CD14-positive monocyte (primary cell): ENCODE data around the gene GOSR2. TPM values are rescaled to one million over a fixed set of nuclear protein-coding genes. Genes with fewer than 3 reads are reported as not detected.

ENCODE experiments used
- DNase-seq, 3 donors: peaks; one replicate each; pipeline ENCODE4 v3.0.0-alpha.2; 2011 to 2022
- H2AFZ ChIP-seq: 2 replicates; pipeline ENCODE4 v1.6.0; 2012; ENCODE audit warnings: mild to moderate bottlenecking, low read depth, low read length, inconsistent platforms; ENCODE audit not compliant: insufficient read depth, poor library complexity, severe bottlenecking
- H3K27ac ChIP-seq, 2 donors: 1 replicate in 1 of 2; 2 replicates in 1 of 2; pipeline ENCODE4 v1.5.1; 2012 to 2013; ENCODE audit warnings: low read length in 2 of 2, control low read depth in 1 of 2, inconsistent platforms in 1 of 2, low read depth in 1 of 2, mild to moderate bottlenecking in 1 of 2
- H3K27me3 ChIP-seq, 2 donors: one replicate each; pipeline versions ENCODE4 v1.6.0 to v1.6.1; 2011 to 2013; ENCODE audit warnings: low read length in 2 of 2; ENCODE audit not compliant: control insufficient read depth in 2 of 2, insufficient read depth in 2 of 2
- H3K36me3 ChIP-seq, 2 donors: replicated peaks in 1 of 2; 1 replicate in 1 of 2; 2 replicates in 1 of 2; pipeline versions ENCODE4 v1.5.1 to v1.6.1; 2012 to 2013; ENCODE audit warnings: low read length in 2 of 2, control low read depth in 1 of 2, inconsistent platforms in 1 of 2, mild to moderate bottlenecking in 1 of 2; ENCODE audit not compliant: insufficient read depth in 2 of 2, control insufficient read depth in 1 of 2
- H3K4me1 ChIP-seq, 2 donors: 1 replicate in 1 of 2; 2 replicates in 1 of 2; pipeline versions ENCODE4 v1.5.1 to v1.6.1; 2012 to 2013; ENCODE audit warnings: low read length in 2 of 2, control low read depth in 1 of 2, inconsistent platforms in 1 of 2, mild to moderate bottlenecking in 1 of 2, moderate library complexity in 1 of 2; ENCODE audit not compliant: insufficient read depth in 2 of 2, control insufficient read depth in 1 of 2
- H3K4me2 ChIP-seq: replicated peaks from 2 replicates; pipeline ENCODE3; 2012; ENCODE audit warnings: low read length, moderate library complexity, mild to moderate bottlenecking; ENCODE audit not compliant: poor library complexity, severe bottlenecking; ENCODE audit errors: extremely low read depth
- H3K4me3 ChIP-seq, 3 experiments: fragments of 200-600 bp in 1 of 3; sonication (generic) in 1 of 3; replicated peaks in 1 of 3; 1 replicate in 2 of 3; 2 replicates in 1 of 3; pipeline ENCODE4 v1.5.1; 2011 to 2013; ENCODE audit warnings: low read length in 3 of 3, mild to moderate bottlenecking in 3 of 3, control low read depth in 2 of 3, low read depth in 2 of 3, inconsistent platforms in 1 of 3, moderate library complexity in 1 of 3
- H3K79me2 ChIP-seq: 2 replicates; pipeline ENCODE4 v1.6.0; 2012; ENCODE audit warnings: mild to moderate bottlenecking, control low read depth, inconsistent platforms, low read length, moderate library complexity; ENCODE audit not compliant: insufficient read depth
- H3K9ac ChIP-seq: 2 replicates; pipeline ENCODE4 v1.6.0; 2017; ENCODE audit warnings: low read length, mild to moderate bottlenecking; ENCODE audit not compliant: insufficient read depth, poor library complexity, severe bottlenecking
- H3K9me3 ChIP-seq, 2 donors: replicated peaks in 1 of 2; 1 replicate in 1 of 2; 2 replicates in 1 of 2; pipeline versions ENCODE4 v1.5.1 to v1.6.1; 2012 to 2013; ENCODE audit warnings: low read length in 2 of 2, control low read depth in 1 of 2; ENCODE audit not compliant: control insufficient read depth in 1 of 2, insufficient read depth in 1 of 2
- H4K20me1 ChIP-seq: 2 replicates; pipeline ENCODE4 v1.6.0; 2012; ENCODE audit warnings: mild to moderate bottlenecking, low read length, control low read depth, moderate library complexity; ENCODE audit not compliant: insufficient read depth
- H3K27ac Mint-ChIP-seq, 7 donors: one replicate each; pipeline ENCODE4 v1.8.0; 2020; ENCODE audit warnings: mild to moderate bottlenecking in 7 of 7, mixed read lengths in 7 of 7, moderate library complexity in 6 of 7, inconsistent platforms in 2 of 7
- H3K27me3 Mint-ChIP-seq, 3 donors: one replicate each; pipeline ENCODE4 v1.8.0; 2021 to 2022; ENCODE audit warnings: low read depth in 3 of 3, mild to moderate bottlenecking in 3 of 3, mixed read lengths in 3 of 3, moderate library complexity in 3 of 3, inconsistent platforms in 1 of 3
- H3K36me3 Mint-ChIP-seq, 2 donors: one replicate each; pipeline ENCODE4 v1.8.0; 2020; ENCODE audit warnings: mixed read lengths in 2 of 2, inconsistent platforms in 1 of 2, mild to moderate bottlenecking in 1 of 2
- H3K4me1 Mint-ChIP-seq: one replicate; pipeline ENCODE4 v1.8.0; 2020; ENCODE audit warnings: mild to moderate bottlenecking, mixed read lengths
- H3K4me3 Mint-ChIP-seq, 2 donors: one replicate each; pipeline ENCODE4 v1.8.0; 2020; ENCODE audit warnings: mild to moderate bottlenecking in 2 of 2, mixed read lengths in 2 of 2, moderate library complexity in 1 of 2
- H3K9me3 Mint-ChIP-seq, 7 donors: one replicate each; pipeline ENCODE4 v1.8.0; 2020 to 2022; ENCODE audit warnings: mixed read lengths in 7 of 7, mild to moderate bottlenecking in 6 of 7, moderate library complexity in 6 of 7, inconsistent platforms in 2 of 7
- CTCF ChIP-seq: fragments of 200-600 bp; IDR thresholded peaks from one replicate; pipeline ENCODE4 v1.8.0; 2022; ENCODE audit warnings: antibody characterized with exemption, mild to moderate bottlenecking
- WGBS: methylation state at CpG from one replicate; pipeline ENCODE4 v1.1.5; 2013; ENCODE audit warnings: missing lambda C conversion rate; ENCODE audit not compliant: insufficient coverage; 5-methylcytosine and 5-hydroxymethylcytosine counted together
- intact Hi-C, 2 donors: fragments of 100-400 bp; cut with micrococcal nuclease; formaldehyde crosslinking; loops; one replicate each; pipeline versions ENCODE4 v1.15.0 to v1.15.1; 2023
- polyA plus RNA-seq, 3 donors: library from polyadenylated mRNA; depleted of rRNA in 1 of 3; unstranded in 2 of 3; stranded (reverse) in 1 of 3; fragments of 300-500 nt in 2 of 3; fragments of >200 nt in 1 of 3; fragmentation: Illumina TruSeq in 2 of 3; gene quantifications; 1 replicate in 2 of 3; 2 replicates in 1 of 3; pipeline ENCODE4 v1.2.3, GENCODE V29; 2012 to 2021

Gene GOSR2
- polyA plus RNA-seq, 3 donors, result 25.2 to 31.1 (median 27.7) TPM

GRCh38 chr17:46944931-46945330, 22.0 kb downstream of the GOSR2 start:
- Histone ChIP-seq H3K36me3 (peaks cover 7 to 22% of the 10 kb centered on the region in 2 donors), H3K4me3 (no peak overlapping the region), H3K79me2 (no peaks in the 10 kb centered on the region), H4K20me1 (peaks cover 22% of the 10 kb centered on the region), H3K4me2 (no peak overlapping the region), H3K9ac (no peak overlapping the region), H2AFZ (no peak overlapping the region), H3K4me1 (peaks cover 4 to 11% of the 10 kb centered on the region in 2 donors), H3K9me3 (no peaks in the 10 kb centered on the region), H3K27me3 (peaks cover 0 to 4% of the 10 kb centered on the region in 2 donors), H3K27ac (no peak overlapping the region)
- WGBS, result 91% methylated on average over 10 of the region's 10 CpGs
- no peak overlapping the region for H3K27ac Mint-ChIP-seq
- peaks cover 25 to 31% of the 10 kb centered on the region in 2 donors for H3K36me3 Mint-ChIP-seq
- TF ChIP-seq CTCF, result no peak
- intact Hi-C loops, result loop anchor here in 1 of 2 donors (5.0 kb wide), 1 partner anchor 103 kb away; no protein-coding TSS in a partner anchor
- no peak for DNase-seq
- H3K9me3 Mint-ChIP-seq, result peaks cover 0 to 1% (median 0%) of the 10 kb centered on the region in 7 donors
- H3K27me3 Mint-ChIP-seq, result peaks cover 6 to 17% (median 14%) of the 10 kb centered on the region in 3 donors
- peaks cover 19% of the 10 kb centered on the region for H3K4me1 Mint-ChIP-seq
- no peak overlapping the region for H3K4me3 Mint-ChIP-seq

- Histone ChIP-seq H2AFZ (no peak overlapping the region), H3K4me1 (peaks cover 4 to 11% of the 10 kb centered on the region in 2 donors), H3K4me3 (no peak overlapping the region), H3K9me3 (no peaks in the 10 kb centered on the region), H3K27ac (no peak overlapping the region), H3K36me3 (peaks cover 0 to under 1% of the 10 kb centered on the region in 2 donors), H3K27me3 (peaks cover 0 to 4% of the 10 kb centered on the region in 2 donors), H3K9ac (no peak overlapping the region), H3K4me2 (no peak overlapping the region), H3K79me2 (no peaks in the 10 kb centered on the region), H4K20me1 (peaks cover 22% of the 10 kb centered on the region)
- no peak overlapping the region for H3K4me3 Mint-ChIP-seq
- H3K9me3 Mint-ChIP-seq, result peaks cover 0 to 1% (median 0%) of the 10 kb centered on the region in 7 donors
- intact Hi-C loops, result no loop called here
- H3K27me3 Mint-ChIP-seq, result peaks cover 10 to 19% (median 19%) of the 10 kb centered on the region in 3 donors
- no peak for DNase-seq
- H3K27ac Mint-ChIP-seq, result no peak overlapping the region
- H3K36me3 Mint-ChIP-seq, result peaks cover 9 to 11% of the 10 kb centered on the region in 2 donors
- WGBS, result no CpG with 5 or more reads among the region's 3 CpGs
- TF ChIP-seq CTCF, result no peak
- peaks cover 17% of the 10 kb centered on the region for H3K4me1 Mint-ChIP-seq
These were observed 24.3 kb downstream of the GOSR2 start for GRCh38 chr17:46947216-46947615.
